ENCODE data around the gene CAMK2G.

The CAMK2G gene

DNA sequence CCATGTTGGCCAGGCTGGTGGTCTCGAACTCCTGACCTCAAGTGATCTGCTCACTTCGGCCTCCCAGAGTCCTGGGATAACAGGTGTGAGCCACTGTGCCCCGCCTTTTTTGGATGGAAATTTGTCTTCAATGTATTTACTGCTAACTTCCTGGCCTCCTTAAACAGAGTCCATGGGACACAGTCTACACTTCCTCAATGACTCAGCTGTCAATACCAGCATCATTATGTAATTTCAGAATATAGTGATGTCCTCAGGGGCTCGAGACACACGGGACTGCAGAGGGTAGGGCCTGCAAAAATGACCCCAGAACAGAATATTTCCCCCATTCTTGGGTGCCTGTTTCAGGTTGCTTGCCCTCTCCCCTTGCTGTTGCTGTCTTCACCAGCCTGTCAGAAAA lies 31.1 kb downstream of the CAMK2G start:
- TF ChIP-seq POLR2AphosphoS5 (IDR thresholded peaks at IDR 0.05; ENCODE audit: low read depth, low read length) (no peak), FOXP2 (optimal IDR thresholded peaks at IDR 0.05; ENCODE audit: borderline replicate concordance, extremely low read depth, extremely low read length, insufficient read depth) (no peak), TAF1 (IDR thresholded peaks at IDR 0.05; ENCODE audit: borderline replicate concordance, insufficient read depth, low read length) (no peak), SIN3A (IDR thresholded peaks at IDR 0.05; ENCODE audit: borderline replicate concordance, insufficient read depth, low read length) (no peak)
- TF ChIP-seq, protein P1, sequence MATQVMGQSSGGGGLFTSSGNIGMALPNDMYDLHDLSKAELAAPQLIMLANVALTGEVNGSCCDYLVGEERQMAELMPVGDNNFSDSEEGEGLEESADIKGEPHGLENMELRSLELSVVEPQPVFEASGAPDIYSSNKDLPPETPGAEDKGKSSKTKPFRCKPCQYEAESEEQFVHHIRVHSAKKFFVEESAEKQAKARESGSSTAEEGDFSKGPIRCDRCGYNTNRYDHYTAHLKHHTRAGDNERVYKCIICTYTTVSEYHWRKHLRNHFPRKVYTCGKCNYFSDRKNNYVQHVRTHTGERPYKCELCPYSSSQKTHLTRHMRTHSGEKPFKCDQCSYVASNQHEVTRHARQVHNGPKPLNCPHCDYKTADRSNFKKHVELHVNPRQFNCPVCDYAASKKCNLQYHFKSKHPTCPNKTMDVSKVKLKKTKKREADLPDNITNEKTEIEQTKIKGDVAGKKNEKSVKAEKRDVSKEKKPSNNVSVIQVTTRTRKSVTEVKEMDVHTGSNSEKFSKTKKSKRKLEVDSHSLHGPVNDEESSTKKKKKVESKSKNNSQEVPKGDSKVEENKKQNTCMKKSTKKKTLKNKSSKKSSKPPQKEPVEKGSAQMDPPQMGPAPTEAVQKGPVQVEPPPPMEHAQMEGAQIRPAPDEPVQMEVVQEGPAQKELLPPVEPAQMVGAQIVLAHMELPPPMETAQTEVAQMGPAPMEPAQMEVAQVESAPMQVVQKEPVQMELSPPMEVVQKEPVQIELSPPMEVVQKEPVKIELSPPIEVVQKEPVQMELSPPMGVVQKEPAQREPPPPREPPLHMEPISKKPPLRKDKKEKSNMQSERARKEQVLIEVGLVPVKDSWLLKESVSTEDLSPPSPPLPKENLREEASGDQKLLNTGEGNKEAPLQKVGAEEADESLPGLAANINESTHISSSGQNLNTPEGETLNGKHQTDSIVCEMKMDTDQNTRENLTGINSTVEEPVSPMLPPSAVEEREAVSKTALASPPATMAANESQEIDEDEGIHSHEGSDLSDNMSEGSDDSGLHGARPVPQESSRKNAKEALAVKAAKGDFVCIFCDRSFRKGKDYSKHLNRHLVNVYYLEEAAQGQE (IDR thresholded peaks at IDR 0.05; ENCODE audit: insufficient read depth in 1 of 2, low read depth in 2 of 2, low read length in 2 of 2): no peak

DNA sequence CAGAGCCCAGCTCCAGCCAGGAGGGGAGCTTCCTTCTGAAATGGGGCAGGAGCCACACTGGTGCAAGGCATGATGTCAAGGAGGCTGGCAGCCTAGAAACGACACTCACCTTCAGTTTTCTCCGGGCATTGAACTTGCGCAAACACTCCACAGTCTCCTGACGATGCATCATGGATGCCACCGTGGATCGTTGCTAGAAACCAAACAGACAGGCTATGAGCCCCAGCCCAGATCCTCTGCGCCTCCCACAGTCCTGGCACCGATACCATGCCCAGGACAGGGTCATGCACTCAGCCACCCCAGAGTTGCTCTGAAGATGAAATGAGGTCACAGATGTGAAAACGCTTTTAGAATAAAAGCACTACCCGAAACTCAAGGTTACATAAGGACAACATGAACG lies 32.0 kb downstream of the CAMK2G start:
- TF ChIP-seq POLR2AphosphoS5 (IDR thresholded peaks at IDR 0.05; ENCODE audit: low read depth, low read length): no peak
- no peak for TF ChIP-seq FOXP2 (optimal IDR thresholded peaks at IDR 0.05; ENCODE audit: borderline replicate concordance, extremely low read depth, extremely low read length, insufficient read depth)

DNA sequence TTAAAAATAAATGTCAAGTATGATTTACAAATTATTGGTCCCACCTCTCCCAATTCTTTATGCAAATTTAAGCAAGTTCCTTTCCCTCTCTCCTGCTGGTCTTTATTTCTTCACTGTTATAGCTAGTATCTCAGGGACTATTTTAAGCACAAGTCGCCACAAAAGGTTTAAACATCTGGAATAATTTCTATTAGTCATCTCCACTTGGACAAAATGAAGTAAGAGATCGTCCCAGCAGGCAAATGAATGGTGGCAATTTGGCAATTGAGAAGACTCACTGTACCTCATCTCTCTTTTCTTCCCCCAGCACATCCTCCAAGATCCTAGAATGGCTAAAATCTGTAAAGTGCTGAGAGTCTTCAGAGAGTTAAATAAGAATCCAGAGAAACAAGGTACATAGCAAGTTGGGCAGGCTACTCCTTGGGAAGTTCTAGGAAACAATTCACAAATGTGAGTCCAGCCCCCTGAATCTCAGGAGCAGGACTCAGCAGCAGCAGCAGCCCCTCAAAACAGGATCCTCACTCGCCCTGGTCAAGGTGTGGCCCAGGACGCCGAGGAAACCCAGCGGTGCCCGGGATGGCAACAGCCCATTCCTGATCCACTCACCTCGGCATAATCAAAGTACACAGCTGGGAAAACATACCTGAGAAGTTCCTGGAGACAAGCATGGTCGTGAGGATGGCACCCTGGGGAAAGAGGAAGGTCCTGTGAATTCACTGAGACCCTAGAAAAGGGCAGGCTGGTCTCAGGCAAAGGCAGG lies 32.6 kb downstream of the CAMK2G start:
- TF ChIP-seq SIN3A (IDR thresholded peaks at IDR 0.05; ENCODE audit: borderline replicate concordance, insufficient read depth, low read length) (no peak), POLR2AphosphoS5 (IDR thresholded peaks at IDR 0.05; ENCODE audit: low read depth, low read length) (no peak), TAF1 (IDR thresholded peaks at IDR 0.05; ENCODE audit: borderline replicate concordance, insufficient read depth, low read length) (no peak), FOXP2 (optimal IDR thresholded peaks at IDR 0.05; ENCODE audit: borderline replicate concordance, extremely low read depth, extremely low read length, insufficient read depth) (no peak)
- TF ChIP-seq, protein P1 (IDR thresholded peaks at IDR 0.05; ENCODE audit: insufficient read depth in 1 of 2, low read depth in 2 of 2, low read length in 2 of 2): no peak

DNA sequence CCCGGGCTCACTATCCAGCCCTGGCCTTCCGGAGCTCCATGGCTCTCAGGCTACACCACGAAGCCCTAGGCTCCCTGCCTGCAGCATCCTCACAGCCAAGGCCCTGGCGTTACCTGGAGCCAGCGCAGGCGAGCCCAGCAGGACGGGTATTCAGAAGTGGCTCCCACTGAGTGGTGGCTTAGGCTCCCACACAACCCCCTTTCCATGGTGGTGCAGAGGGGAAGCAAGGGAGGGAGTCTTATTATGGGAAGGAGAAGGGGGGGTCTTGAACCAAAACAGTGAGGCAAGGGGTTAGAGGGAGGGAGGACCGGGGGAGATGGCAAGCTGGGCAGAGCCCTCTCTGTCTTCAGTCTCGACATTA lies 33.3 kb downstream of the CAMK2G start:
- TF ChIP-seq, protein P1 (IDR thresholded peaks at IDR 0.05; ENCODE audit: insufficient read depth in 1 of 2, low read depth in 2 of 2, low read length in 2 of 2): no peak
- TF ChIP-seq SIN3A (IDR thresholded peaks at IDR 0.05; ENCODE audit: borderline replicate concordance, insufficient read depth, low read length) (no peak), FOXP2 (optimal IDR thresholded peaks at IDR 0.05; ENCODE audit: borderline replicate concordance, extremely low read depth, extremely low read length, insufficient read depth) (no peak), TAF1 (IDR thresholded peaks at IDR 0.05; ENCODE audit: borderline replicate concordance, insufficient read depth, low read length) (no peak), POLR2AphosphoS5 (IDR thresholded peaks at IDR 0.05; ENCODE audit: low read depth, low read length) (no peak)

DNA sequence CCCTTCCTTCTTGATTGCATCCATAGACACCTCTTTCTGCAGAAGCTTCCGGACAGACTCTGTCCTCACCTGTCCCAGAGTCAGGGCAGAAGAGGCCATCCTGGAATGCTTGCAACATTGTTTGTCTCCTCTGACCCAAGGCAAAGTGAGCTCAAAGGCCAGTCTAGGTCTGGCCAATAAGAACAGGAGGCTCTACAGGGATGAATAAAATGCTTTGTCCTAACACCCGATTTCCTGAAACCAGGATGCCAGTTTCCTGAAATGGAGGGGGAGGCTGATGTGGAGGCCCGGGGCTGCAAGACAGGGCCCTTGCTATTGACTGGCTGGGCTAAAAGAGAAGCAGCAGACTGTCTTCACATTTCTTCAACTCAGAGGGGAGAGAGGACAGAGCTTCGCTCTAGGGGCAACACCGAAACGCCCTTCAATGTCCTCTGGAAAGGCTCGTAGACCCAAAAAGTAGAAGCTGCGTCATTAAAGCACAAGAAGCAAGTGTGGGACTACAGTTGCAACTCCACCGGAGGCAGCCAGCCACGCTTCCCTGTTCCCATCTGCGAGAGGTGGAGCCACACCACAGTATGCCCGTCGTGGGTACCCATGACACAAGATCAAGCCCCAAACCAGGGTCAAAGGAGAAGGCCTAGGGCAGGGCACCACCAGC lies 33.8 kb downstream of the CAMK2G start:
- no peak for TF ChIP-seq FOXP2 (optimal IDR thresholded peaks at IDR 0.05; ENCODE audit: borderline replicate concordance, extremely low read depth, extremely low read length, insufficient read depth)
- TF ChIP-seq TAF1 (IDR thresholded peaks at IDR 0.05; ENCODE audit: borderline replicate concordance, insufficient read depth, low read length): no peak
- TF ChIP-seq, protein P1 (IDR thresholded peaks at IDR 0.05; ENCODE audit: insufficient read depth in 1 of 2, low read depth in 2 of 2, low read length in 2 of 2): no peak
- TF ChIP-seq POLR2AphosphoS5 (IDR thresholded peaks at IDR 0.05; ENCODE audit: low read depth, low read length): no peak
- no peak for TF ChIP-seq SIN3A (IDR thresholded peaks at IDR 0.05; ENCODE audit: borderline replicate concordance, insufficient read depth, low read length)
